Right renal pelvis (tissue), 4 donors: ENCODE results near the gene TMEM14B. TPM values are rescaled to one million over a fixed set of nuclear protein-coding genes. Genes with fewer than 3 reads are reported as not detected.
"Not testable (repeated sequence)": the region's sequence is repeated elsewhere in the genome, so short reads cannot be mapped to it uniquely, and the experiment has no call there.

Experiments used
- DNase-seq, 4 donors: peaks; one replicate each; pipeline ENCODE4 v3.0.0-alpha.2; 2013; ENCODE audit warnings: low read depth in 4 of 4, low spot score in 3 of 4, missing footprints in 1 of 4
- polyA plus RNA-seq, 4 donors: library from polyadenylated mRNA; unstranded; fragments of 120-200 nt; gene quantifications; one replicate each; pipeline ENCODE4 v1.2.1, GENCODE V29; 2013; ENCODE audit not compliant: insufficient read length in 4 of 4

The TMEM14B gene
- polyA plus RNA-seq, 4 donors, result 99.9 to 111 (median 104) TPM

GRCh38 chr6:10743515-10743914 is 4.1 kb upstream of the TMEM14B start:
- no peak for DNase-seq

- DNase-seq, result no peak
Measured at GRCh38 chr6:10745116-10745515, 2.5 kb upstream of the TMEM14B start.

GRCh38 chr6:10746915-10747250 is 722 bp upstream of the TMEM14B start:
- DNase-seq, result no peak

GRCh38 chr6:10749734-10750133 is 2.1 kb downstream of the TMEM14B start:
- no peak for DNase-seq

GRCh38 chr6:10750568-10750967 is 3.0 kb downstream of the TMEM14B start:
- DNase-seq, result not testable (repeated sequence)

- not testable (repeated sequence) for DNase-seq
Measured at GRCh38 chr6:10751757-10752156, 4.2 kb downstream of the TMEM14B start.

GRCh38 chr6:10756085-10756484 is 8.5 kb downstream of the TMEM14B start:
- no peak for DNase-seq

GRCh38 chr6:10759312-10759839 is 11.8 kb downstream of the TMEM14B start:
- DNase-seq, result no peak

GRCh38 chr6:10759884-10760329 is 12.3 kb downstream of the TMEM14B start:
- no peak for DNase-seq

- DNase-seq, result no peak
Measured at GRCh38 chr6:10763006-10763405, 15.4 kb downstream of the TMEM14B start.

GRCh38 chr6:10769419-10769818 is 21.8 kb downstream of the TMEM14B start:
- no peak for DNase-seq

GRCh38 chr6:10771371-10771894 is 23.8 kb downstream of the TMEM14B start:
- DNase-seq, result no peak

GRCh38 chr6:10778230-10778629 is 30.6 kb downstream of the TMEM14B start:
- DNase-seq, result no peak

GRCh38 chr6:10779076-10779475 is 31.5 kb downstream of the TMEM14B start:
- DNase-seq, result no peak

GRCh38 chr6:10791673-10792072 is 44.1 kb downstream of the TMEM14B start:
- no peak for DNase-seq

GRCh38 chr6:10792101-10792500 is 44.5 kb downstream of the TMEM14B start:
- DNase-seq, result no peak

GRCh38 chr6:10793035-10793434 is 45.4 kb downstream of the TMEM14B start:
- DNase-seq, result no peak

- no peak for DNase-seq
Measured at GRCh38 chr6:10793695-10794094, 46.1 kb downstream of the TMEM14B start.

- DNase-seq, result no peak
Measured at GRCh38 chr6:10794239-10794638, 46.6 kb downstream of the TMEM14B start.

GRCh38 chr6:10800810-10801209 is 53.2 kb downstream of the TMEM14B start:
- DNase-seq, result no peak

- peak; percentile 24 to 51 (median 36) for DNase-seq
Measured at GRCh38 chr6:10801224-10801848, 53.7 kb downstream of the TMEM14B start.
